HFFc6 (cell line): Measurements from ENCODE around the gene FAM53B. TPM values are rescaled to one million over a fixed set of nuclear protein-coding genes. Genes with fewer than 3 reads are reported as not detected.

Source experiments
- DNase-seq: peaks from one replicate; pipeline ENCODE4 v3.0.0-alpha.2; 2018
- H3K27ac Mint-ChIP-seq: 2 replicates; pipeline ENCODE4 v1.8.0; 2020; ENCODE audit warnings: mild to moderate bottlenecking, mixed read lengths
- H3K27me3 Mint-ChIP-seq: 2 replicates; pipeline ENCODE4 v1.8.0; 2021; ENCODE audit warnings: mild to moderate bottlenecking, moderate library complexity, mixed read lengths; ENCODE audit not compliant: insufficient read depth
- H3K36me3 Mint-ChIP-seq: 2 replicates; pipeline ENCODE4 v1.8.0; 2021; ENCODE audit warnings: low read depth, mixed read lengths
- H3K4me1 Mint-ChIP-seq: 2 replicates; pipeline ENCODE4 v1.8.0; 2020; ENCODE audit warnings: low read depth, mixed read lengths
- H3K4me3 Mint-ChIP-seq: 2 replicates; pipeline ENCODE4 v1.8.0; 2020; ENCODE audit warnings: mild to moderate bottlenecking, moderate library complexity, mixed read lengths
- H3K9me3 Mint-ChIP-seq: 2 replicates; pipeline ENCODE4 v1.8.0; 2020; ENCODE audit warnings: mild to moderate bottlenecking, mixed read lengths
- total RNA-seq, 6 experiments: library from RNA; stranded (reverse); fragmentation: NEBNext Ultra II Directional; extraction: Animal tissue kit (Norgen Biotek cat#: 25700); gene quantifications; 2 replicates in 1 of 6; 3 replicates in 5 of 6; pipeline ENCODE4 v1.2.3, GENCODE V29; 2021
- TF ChIP-seq, protein P1 (sequence below): fragments of 200-600 bp; sonication (generic); IDR thresholded peaks from 2 replicates; pipeline ENCODE4 v1.5.0; 2021; ENCODE audit warnings: antibody characterized with exemption, mild to moderate bottlenecking

Gene FAM53B
- total RNA-seq, 6 experiments from 2014 or later, result 9.3 to 10.6 (median 10.4) TPM

DNA sequence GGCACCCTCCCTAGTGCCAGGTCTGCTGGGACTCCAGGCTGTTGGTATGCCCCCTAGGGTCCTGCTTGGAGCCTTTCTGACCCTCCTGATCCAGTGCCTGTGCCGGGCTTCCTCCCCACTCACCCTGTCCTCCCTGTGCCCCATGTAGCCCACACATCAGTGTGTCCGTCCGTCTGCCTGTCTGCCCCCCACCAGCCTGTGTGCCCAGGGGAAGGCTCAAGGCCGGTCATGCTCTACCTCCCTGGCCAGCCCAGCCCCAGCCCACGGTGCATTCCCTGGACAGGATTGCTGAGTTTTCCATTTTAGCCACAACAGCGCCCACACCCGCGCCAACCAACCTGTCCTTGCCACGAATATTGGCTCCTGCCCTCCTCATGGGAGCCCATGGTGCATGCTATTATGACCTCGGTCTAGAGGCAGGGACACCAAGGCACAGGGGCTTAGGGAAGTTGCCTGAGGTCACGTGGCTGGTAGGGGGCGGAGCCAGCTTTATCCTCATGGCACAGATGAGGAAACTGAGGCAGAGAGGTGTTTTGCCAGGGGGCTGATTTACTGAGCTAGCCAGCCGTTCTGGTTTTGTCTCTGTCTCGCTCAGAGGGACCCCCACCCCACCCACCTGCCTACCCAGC, 136.0 kb downstream of the FAM53B start:
- Mint-ChIP-seq H3K4me1 (no peaks in the 10 kb centered on the region), H3K36me3 (no peaks in the 10 kb centered on the region), H3K27ac (no peak overlapping the region), H3K9me3 (no peaks in the 10 kb centered on the region), H3K4me3 (no peak overlapping the region), H3K27me3 (peaks cover 14% of the 10 kb centered on the region)
- DNase-seq, result no peak
- TF ChIP-seq, protein P1, sequence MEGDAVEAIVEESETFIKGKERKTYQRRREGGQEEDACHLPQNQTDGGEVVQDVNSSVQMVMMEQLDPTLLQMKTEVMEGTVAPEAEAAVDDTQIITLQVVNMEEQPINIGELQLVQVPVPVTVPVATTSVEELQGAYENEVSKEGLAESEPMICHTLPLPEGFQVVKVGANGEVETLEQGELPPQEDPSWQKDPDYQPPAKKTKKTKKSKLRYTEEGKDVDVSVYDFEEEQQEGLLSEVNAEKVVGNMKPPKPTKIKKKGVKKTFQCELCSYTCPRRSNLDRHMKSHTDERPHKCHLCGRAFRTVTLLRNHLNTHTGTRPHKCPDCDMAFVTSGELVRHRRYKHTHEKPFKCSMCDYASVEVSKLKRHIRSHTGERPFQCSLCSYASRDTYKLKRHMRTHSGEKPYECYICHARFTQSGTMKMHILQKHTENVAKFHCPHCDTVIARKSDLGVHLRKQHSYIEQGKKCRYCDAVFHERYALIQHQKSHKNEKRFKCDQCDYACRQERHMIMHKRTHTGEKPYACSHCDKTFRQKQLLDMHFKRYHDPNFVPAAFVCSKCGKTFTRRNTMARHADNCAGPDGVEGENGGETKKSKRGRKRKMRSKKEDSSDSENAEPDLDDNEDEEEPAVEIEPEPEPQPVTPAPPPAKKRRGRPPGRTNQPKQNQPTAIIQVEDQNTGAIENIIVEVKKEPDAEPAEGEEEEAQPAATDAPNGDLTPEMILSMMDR, result no peak

DNA sequence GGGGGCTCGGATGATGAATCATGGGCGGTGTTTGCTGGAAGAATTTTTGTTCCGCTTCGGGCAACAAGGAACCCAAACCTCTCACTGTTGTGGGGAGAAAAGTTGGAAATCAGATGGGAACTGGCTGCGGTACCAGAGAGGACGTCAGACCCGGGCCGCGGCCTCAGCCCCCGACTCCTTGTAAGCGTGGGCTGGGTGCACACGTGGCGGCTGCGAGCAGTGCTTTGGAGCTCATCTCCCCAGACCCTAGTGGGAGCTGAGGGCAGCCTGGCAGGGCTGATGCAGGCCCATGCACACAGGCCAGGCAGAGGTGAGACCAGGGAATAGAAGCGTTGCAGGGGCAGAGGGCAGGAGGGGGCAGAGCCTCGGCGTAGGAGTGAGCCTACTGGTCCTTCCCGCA, 136.5 kb downstream of the FAM53B start:
- Mint-ChIP-seq H3K4me1 (no peaks in the 10 kb centered on the region), H3K9me3 (no peaks in the 10 kb centered on the region), H3K27me3 (peaks cover 14% of the 10 kb centered on the region), H3K27ac (no peak overlapping the region), H3K4me3 (no peak overlapping the region), H3K36me3 (no peaks in the 10 kb centered on the region)
- DNase-seq, result no peak
- TF ChIP-seq, protein P1, result no peak

DNA sequence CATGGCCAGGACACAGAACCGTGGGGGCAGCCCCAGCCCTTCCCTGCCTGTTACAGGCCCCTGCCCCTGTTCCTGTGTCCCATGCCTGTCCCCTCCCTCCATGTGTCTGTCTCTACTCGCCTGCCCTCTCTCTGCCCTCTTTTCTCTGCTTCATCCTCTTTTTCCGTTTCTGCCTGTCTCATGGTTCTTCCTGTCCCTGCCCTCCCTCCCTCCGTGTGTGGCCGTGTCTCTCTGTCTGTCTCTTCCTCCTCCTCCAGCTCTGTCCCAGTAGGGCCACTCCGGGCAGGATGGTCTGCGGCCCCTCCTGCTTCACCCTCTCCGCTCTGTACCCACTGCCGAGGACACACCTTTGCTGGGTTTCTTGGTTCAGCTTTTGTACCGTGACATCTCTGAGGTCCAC, 137.4 kb downstream of the FAM53B start:
- Mint-ChIP-seq H3K9me3 (no peaks in the 10 kb centered on the region), H3K27me3 (peaks cover 14% of the 10 kb centered on the region), H3K36me3 (no peaks in the 10 kb centered on the region), H3K27ac (no peak overlapping the region), H3K4me1 (no peaks in the 10 kb centered on the region), H3K4me3 (no peak overlapping the region)
- no peak for DNase-seq
- TF ChIP-seq, protein P1, result no peak

DNA sequence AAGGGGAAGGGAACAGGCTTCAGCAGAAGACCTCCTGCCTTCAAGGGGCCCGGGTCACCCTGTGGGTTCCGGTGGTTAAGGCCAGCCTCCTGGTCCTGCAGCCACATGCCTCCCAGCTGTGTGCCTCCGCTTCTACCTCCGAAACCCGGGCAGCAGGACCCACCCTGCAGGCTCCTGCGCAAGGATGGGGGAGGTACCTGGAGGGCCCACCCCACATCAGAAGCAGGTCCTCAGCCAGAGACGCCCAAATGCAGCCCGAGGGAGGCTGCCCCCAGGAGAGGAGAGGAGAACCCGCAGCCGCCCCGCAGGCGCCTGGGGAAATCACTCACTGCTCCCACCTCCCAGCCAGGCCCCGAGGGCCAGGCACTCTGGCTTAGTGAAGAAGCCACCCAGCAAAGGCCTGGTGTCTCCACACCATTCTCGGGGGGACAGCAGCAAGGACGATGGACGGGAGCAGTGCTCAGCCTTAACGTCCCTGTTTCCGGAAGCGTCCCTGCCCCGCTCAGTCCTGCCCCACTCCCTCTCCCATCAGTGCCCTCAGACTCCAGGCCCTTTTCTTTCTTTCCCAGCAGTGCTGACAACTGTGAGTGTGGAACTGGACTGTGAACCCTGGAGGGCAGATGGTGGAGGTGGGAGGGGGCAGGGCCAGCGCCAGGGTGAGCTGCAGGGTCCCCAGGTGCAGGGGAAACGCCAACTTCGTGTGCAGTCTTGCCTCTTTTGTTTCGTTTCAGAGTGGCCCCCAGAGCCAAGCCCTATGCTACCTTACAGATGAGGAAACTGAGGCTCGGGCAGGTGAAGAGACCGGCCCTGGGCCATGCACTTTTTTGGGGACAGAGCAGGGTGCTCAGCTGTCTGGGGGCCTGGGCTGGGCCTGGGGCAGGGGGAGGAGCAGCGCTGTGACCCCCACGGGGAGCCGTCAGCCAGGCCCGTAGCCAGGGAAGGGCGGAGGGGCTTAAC, 138.0 kb downstream of the FAM53B start:
- H3K4me3 Mint-ChIP-seq, result no peak overlapping the region
- no peaks in the 10 kb centered on the region for H3K9me3 Mint-ChIP-seq
- no peaks in the 10 kb centered on the region for H3K36me3 Mint-ChIP-seq

DNA sequence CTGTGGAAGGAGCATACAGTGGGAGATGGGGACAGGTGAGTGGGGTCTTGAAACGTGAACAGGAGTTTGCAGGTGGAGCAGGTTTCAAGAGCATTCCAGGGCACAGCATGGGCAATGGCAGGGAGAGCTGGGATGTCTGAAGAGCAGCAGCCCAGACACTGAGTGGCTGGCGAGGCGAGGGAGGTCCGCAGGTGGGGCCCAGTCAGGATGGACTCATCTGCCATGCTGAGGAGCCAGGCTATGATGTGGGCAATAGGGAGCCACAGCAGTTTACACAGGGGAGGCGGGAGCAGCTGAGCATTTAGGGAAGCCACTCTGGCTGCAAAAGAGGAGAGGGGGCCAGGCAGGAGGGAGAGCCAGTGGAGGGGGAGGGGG, 138.7 kb downstream of the FAM53B start:
- TF ChIP-seq, protein P1, result no peak
- H3K4me1 Mint-ChIP-seq, result no peaks in the 10 kb centered on the region
- no peak for DNase-seq
- no peaks in the 10 kb centered on the region for H3K9me3 Mint-ChIP-seq
- no peak overlapping the region for H3K4me3 Mint-ChIP-seq
- H3K27me3 Mint-ChIP-seq, result peaks cover 17% of the 10 kb centered on the region
- no peaks in the 10 kb centered on the region for H3K36me3 Mint-ChIP-seq
- no peak overlapping the region for H3K27ac Mint-ChIP-seq

More for the DNA sequence above, 138.0 kb downstream of the FAM53B start:
- no peaks in the 10 kb centered on the region for H3K4me1 Mint-ChIP-seq
- TF ChIP-seq, protein P1, result no peak
- peaks cover 14% of the 10 kb centered on the region for H3K27me3 Mint-ChIP-seq
- no peak for DNase-seq
- H3K27ac Mint-ChIP-seq, result no peak overlapping the region
